ENCODE data around the gene ZNF775.

- TF ChIP-seq, protein P1, sequence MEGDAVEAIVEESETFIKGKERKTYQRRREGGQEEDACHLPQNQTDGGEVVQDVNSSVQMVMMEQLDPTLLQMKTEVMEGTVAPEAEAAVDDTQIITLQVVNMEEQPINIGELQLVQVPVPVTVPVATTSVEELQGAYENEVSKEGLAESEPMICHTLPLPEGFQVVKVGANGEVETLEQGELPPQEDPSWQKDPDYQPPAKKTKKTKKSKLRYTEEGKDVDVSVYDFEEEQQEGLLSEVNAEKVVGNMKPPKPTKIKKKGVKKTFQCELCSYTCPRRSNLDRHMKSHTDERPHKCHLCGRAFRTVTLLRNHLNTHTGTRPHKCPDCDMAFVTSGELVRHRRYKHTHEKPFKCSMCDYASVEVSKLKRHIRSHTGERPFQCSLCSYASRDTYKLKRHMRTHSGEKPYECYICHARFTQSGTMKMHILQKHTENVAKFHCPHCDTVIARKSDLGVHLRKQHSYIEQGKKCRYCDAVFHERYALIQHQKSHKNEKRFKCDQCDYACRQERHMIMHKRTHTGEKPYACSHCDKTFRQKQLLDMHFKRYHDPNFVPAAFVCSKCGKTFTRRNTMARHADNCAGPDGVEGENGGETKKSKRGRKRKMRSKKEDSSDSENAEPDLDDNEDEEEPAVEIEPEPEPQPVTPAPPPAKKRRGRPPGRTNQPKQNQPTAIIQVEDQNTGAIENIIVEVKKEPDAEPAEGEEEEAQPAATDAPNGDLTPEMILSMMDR (IDR thresholded peaks at IDR 0.05) = no peak
- no peak for TF ChIP-seq POLR2A (IDR thresholded peaks at IDR 0.05)
Observed at GRCh38 chr7:150357771-150358427, 21.2 kb upstream of the ZNF775 start.

Measured in right lobe of liver (tissue), 4 donors.